Measurements from ENCODE around the gene KLB. TPM values are rescaled to one million over a fixed set of nuclear protein-coding genes. Genes with fewer than 3 reads are reported as not detected.
"Not testable (repeated sequence)": the region's sequence is repeated elsewhere in the genome, so short reads cannot be mapped to it uniquely, and the experiment has no call there.

Gene KLB
- total and polyA plus RNA-seq, 7 donors: 0.16 to 1.6 (median 1.2) TPM; not detected in 2

DNA sequence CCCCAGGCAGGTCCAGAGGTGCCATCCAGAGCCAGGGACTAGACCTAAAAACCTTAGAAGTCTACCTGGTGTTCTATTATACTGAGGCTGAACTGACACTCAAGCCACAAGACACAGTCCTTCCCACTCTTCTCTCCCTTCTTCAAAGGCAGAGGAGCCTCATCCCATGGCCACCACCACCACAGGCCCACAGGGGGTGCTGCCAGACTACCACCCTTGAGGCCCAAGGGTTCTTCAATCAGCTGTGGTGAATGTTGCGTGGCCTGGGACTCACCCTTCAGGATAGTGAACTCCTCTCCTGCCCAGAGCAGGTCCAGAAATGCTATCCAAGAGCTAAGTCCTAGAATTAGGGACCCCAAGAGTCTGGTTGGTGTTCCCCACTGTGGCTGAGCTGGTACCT, 23.0 kb upstream of the KLB start:
- Histone ChIP-seq H3K27ac (no peak overlapping the region), H3K36me3 (no peaks in the 10 kb centered on the region), H3K27me3 (no peaks in the 10 kb centered on the region), H3K4me1 (no peaks in the 10 kb centered on the region), H3K9me3 (no peaks in the 10 kb centered on the region), H3K4me3 (no peak overlapping the region)
- WGBS, 2 donors: 85 to 91% methylated on average over 1 of the region's 1 CpG
- no peak for TF ChIP-seq POLR2AphosphoS5 (IDR thresholded peaks at IDR 0.05)
- TF ChIP-seq, protein P1, sequence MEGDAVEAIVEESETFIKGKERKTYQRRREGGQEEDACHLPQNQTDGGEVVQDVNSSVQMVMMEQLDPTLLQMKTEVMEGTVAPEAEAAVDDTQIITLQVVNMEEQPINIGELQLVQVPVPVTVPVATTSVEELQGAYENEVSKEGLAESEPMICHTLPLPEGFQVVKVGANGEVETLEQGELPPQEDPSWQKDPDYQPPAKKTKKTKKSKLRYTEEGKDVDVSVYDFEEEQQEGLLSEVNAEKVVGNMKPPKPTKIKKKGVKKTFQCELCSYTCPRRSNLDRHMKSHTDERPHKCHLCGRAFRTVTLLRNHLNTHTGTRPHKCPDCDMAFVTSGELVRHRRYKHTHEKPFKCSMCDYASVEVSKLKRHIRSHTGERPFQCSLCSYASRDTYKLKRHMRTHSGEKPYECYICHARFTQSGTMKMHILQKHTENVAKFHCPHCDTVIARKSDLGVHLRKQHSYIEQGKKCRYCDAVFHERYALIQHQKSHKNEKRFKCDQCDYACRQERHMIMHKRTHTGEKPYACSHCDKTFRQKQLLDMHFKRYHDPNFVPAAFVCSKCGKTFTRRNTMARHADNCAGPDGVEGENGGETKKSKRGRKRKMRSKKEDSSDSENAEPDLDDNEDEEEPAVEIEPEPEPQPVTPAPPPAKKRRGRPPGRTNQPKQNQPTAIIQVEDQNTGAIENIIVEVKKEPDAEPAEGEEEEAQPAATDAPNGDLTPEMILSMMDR (IDR thresholded peaks at IDR 0.05): no peak
- no peak for TF ChIP-seq POLR2A (IDR thresholded peaks at IDR 0.05)
- TF ChIP-seq EP300 (IDR thresholded peaks at IDR 0.05): no peak
- intact Hi-C loops (cut with DNase I): no loop called here
- no peak for DNase-seq

DNA sequence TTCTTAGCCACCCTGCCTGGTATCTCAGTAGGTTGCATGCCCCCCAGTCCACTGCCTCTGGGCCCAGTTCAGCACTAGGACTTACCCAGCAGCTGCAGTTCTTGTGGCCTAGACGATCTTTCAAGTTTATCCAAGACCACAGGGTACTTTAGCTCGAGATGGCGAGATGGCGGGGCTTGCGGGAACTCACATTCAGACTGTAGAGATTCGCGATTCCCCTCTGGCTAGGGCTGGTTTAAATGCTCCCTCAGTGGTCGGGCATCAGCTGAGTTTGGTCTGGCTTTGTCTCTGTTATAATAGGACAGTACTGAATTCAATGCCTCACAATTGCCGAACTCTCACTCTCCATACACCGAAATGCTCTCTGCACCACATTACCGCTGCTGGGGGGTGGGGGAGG, 22.2 kb upstream of the KLB start:
- Histone ChIP-seq H3K4me3 (no peak overlapping the region), H3K36me3 (no peaks in the 10 kb centered on the region), H3K27me3 (no peaks in the 10 kb centered on the region), H3K4me1 (no peaks in the 10 kb centered on the region), H3K27ac (no peak overlapping the region), H3K9me3 (no peaks in the 10 kb centered on the region)
- intact Hi-C loops (cut with DNase I): no loop called here
- 92 to 96% methylated on average over 11 of the region's 11 CpGs for WGBS, 2 donors
- TF ChIP-seq POLR2A (IDR thresholded peaks at IDR 0.05) (no peak), POLR2AphosphoS5 (IDR thresholded peaks at IDR 0.05) (no peak), EP300 (IDR thresholded peaks at IDR 0.05) (no peak)
- TF ChIP-seq, protein P1 (IDR thresholded peaks at IDR 0.05): no peak
- DNase-seq: no peak

DNA sequence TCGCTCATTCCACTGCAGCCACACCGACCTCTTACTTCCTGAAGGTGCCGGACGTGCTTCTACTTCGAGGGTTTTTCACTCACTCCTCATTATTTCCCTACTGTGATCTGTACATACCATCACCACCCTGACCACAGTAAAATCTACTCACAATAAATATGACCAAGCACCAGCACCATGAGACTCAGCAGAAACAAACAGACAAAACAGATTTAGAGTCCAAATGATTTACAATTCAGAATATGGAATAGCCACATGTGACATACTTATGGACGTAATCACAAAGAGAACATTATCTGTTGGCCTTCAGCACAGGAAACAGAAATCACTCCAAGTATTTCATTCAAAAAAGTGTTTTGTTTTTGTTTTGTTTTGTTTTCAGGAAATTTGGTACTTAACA, 16.1 kb upstream of the KLB start:
- no peaks in the 10 kb centered on the region for H3K4me1 ChIP-seq
- intact Hi-C loops (cut with DNase I): no loop called here
- H3K4me3 ChIP-seq: no peak overlapping the region
- H3K9me3 ChIP-seq: no peaks in the 10 kb centered on the region
- DNase-seq: no peak
- no peaks in the 10 kb centered on the region for H3K27me3 ChIP-seq
- WGBS, 2 donors: 78 to 83% methylated on average over 6 of the region's 6 CpGs
- no peaks in the 10 kb centered on the region for H3K36me3 ChIP-seq
- no peak overlapping the region for H3K27ac ChIP-seq
- no peak for TF ChIP-seq POLR2A (IDR thresholded peaks at IDR 0.05)
- TF ChIP-seq POLR2AphosphoS5 (IDR thresholded peaks at IDR 0.05): no peak
- TF ChIP-seq, protein P1 (IDR thresholded peaks at IDR 0.05): no peak
- TF ChIP-seq EP300 (IDR thresholded peaks at IDR 0.05): no peak

DNA sequence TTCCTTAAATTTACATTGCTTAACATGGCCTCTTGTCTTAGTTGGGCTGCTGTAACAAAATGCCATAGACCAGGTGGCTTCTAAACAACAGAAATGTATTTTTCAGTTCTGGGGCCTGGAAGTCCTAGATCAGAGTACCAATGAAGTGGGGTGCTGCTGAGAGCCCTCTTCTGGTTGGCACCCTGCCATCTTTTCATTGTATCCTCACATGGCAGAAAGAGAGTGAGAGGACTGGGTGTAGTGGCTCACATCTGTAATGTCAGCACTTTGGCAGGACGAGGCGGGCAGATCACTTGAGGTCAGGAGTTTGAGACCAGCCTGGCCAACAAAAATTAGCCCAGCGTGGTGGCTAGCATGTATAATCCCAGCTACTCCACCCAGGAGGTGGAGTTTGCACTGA, 12.0 kb upstream of the KLB start:
- no peak overlapping the region for H3K4me3 ChIP-seq
- 76 to 83% methylated on average over 3 of the region's 3 CpGs for WGBS, 2 donors

DNA sequence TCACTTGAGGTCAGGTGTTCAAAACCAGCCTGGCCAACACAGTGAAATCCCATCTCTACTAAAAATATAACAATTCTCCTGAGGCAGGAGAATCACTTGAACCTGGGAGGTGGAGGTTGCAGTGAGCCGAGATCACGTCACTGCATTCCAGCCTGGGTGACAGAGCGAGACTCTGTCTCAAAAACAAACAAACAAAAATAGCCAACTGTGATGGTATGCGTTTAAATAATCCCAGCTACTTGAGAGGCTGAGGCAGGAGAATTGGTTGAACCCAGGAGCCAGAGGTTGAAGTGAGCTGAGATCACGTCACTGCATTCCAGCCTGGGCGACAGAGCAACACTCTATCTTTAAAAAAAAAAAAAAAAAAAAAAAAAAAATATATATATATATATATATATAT, 5.1 kb upstream of the KLB start:
- H3K9me3 ChIP-seq; H3K27me3 ChIP-seq; H3K36me3 ChIP-seq; H3K4me1 ChIP-seq; DNase-seq; H3K4me3 ChIP-seq; intact Hi-C loops (cut with DNase I); H3K27ac ChIP-seq: not testable (repeated sequence)
- 81 to 89% methylated on average over 6 of the region's 6 CpGs for WGBS, 2 donors

More for the DNA sequence above, 12.0 kb upstream of the KLB start:
- Histone ChIP-seq H3K4me1 (no peaks in the 10 kb centered on the region), H3K36me3 (no peaks in the 10 kb centered on the region), H3K9me3 (no peaks in the 10 kb centered on the region), H3K27ac (no peak overlapping the region), H3K27me3 (no peaks in the 10 kb centered on the region)
- no peak for TF ChIP-seq EP300 (IDR thresholded peaks at IDR 0.05)
- TF ChIP-seq POLR2A (IDR thresholded peaks at IDR 0.05): no peak
- DNase-seq: no peak
- intact Hi-C loops (cut with DNase I): no loop called here

DNA sequence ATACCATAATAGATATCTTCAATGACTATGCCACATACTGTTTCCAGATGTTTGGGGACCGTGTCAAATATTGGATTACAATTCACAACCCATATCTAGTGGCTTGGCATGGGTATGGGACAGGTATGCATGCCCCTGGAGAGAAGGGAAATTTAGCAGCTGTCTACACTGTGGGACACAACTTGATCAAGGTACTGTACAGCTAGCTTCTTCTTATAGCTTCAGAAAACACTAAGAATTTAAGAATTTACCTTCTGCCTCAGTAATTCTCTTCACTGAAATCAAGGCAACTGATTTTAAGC, 805 bp downstream of the KLB start:
- Histone ChIP-seq H3K9me3 (no peaks in the 10 kb centered on the region), H3K4me1 (no peaks in the 10 kb centered on the region), H3K4me3 (no peak overlapping the region), H3K27ac (no peak overlapping the region), H3K27me3 (no peaks in the 10 kb centered on the region), H3K36me3 (no peaks in the 10 kb centered on the region)
- no peak for DNase-seq
- no peak for TF ChIP-seq POLR2A (IDR thresholded peaks at IDR 0.05)
- TF ChIP-seq EP300 (IDR thresholded peaks at IDR 0.05): no peak
- intact Hi-C loops (cut with DNase I): no loop called here
- 20 to 72% methylated on average over 1 of the region's 1 CpG for WGBS, 2 donors

All from sigmoid colon (tissue), 7 donors.